Osteoblast (primary cell): ENCODE results near the gene FAM184A. TPM values are rescaled to one million over a fixed set of nuclear protein-coding genes. Genes with fewer than 3 reads are reported as not detected.
"Not testable (repeated sequence)": the region's sequence is repeated elsewhere in the genome, so short reads cannot be mapped to it uniquely, and the experiment has no call there.

Experiments
- DNase-seq: peaks from one replicate; pipeline ENCODE4 v3.0.0; 2011; ENCODE audit warnings: low spot score, mixed read lengths; ENCODE audit not compliant: insufficient read length; ENCODE audit errors: missing footprints
- H2AFZ ChIP-seq: 2 replicates; pipeline ENCODE4 v1.6.0; 2011; ENCODE audit warnings: mild to moderate bottlenecking, low read length
- H3K27ac ChIP-seq: 2 replicates; pipeline ENCODE4 v1.5.1; 2011; ENCODE audit warnings: mild to moderate bottlenecking, low read depth, low read length, moderate library complexity
- H3K27me3 ChIP-seq: 2 replicates; pipeline ENCODE4 v1.6.0; 2012; ENCODE audit warnings: mild to moderate bottlenecking, control low read depth, inconsistent platforms, low read length, moderate library complexity; ENCODE audit not compliant: insufficient read depth
- H3K36me3 ChIP-seq: 2 replicates; pipeline ENCODE4 v1.5.1; 2011; ENCODE audit warnings: mild to moderate bottlenecking, low read length, control low read depth, moderate library complexity; ENCODE audit not compliant: insufficient read depth
- H3K4me1 ChIP-seq: 2 replicates; pipeline ENCODE4 v1.5.1; 2011; ENCODE audit warnings: mild to moderate bottlenecking, low read length, control low read depth, moderate library complexity; ENCODE audit not compliant: insufficient read depth
- H3K4me2 ChIP-seq: 2 replicates; pipeline ENCODE4 v1.6.0; 2011; ENCODE audit warnings: mild to moderate bottlenecking, low read length; ENCODE audit not compliant: insufficient read depth
- H3K4me3 ChIP-seq: fragments of 200-600 bp; sonication (generic); 3 replicates; pipeline ENCODE4 v1.5.1; 2012; ENCODE audit warnings: mild to moderate bottlenecking, low read length, inconsistent platforms; ENCODE audit not compliant: insufficient read depth
- H3K79me2 ChIP-seq: 2 replicates; pipeline ENCODE4 v1.6.0; 2012; ENCODE audit warnings: mild to moderate bottlenecking, low read length, control low read depth, inconsistent platforms; ENCODE audit not compliant: insufficient read depth
- H3K9me3 ChIP-seq: 2 replicates; pipeline ENCODE4 v1.5.1; 2011; ENCODE audit warnings: low read depth, low read length, control low read depth
- H4K20me1 ChIP-seq: 2 replicates; pipeline ENCODE4 v1.6.0; 2012; ENCODE audit warnings: mild to moderate bottlenecking, low read length, control low read depth; ENCODE audit not compliant: insufficient read depth
- CTCF ChIP-seq: IDR thresholded peaks from 2 replicates; pipeline ENCODE4 v1.5.1; 2011; ENCODE audit warnings: mild to moderate bottlenecking, low read depth, low read length, moderate library complexity; ENCODE audit errors: extremely low read depth
- total RNA-seq: library from RNA; depleted of rRNA; stranded (reverse); fragments of >200 nt; gene quantifications from 2 replicates; pipeline ENCODE4 v1.2.3, GENCODE V29; 2012

The FAM184A gene
- total RNA-seq, 1 donor = 0.36 TPM

DNA sequence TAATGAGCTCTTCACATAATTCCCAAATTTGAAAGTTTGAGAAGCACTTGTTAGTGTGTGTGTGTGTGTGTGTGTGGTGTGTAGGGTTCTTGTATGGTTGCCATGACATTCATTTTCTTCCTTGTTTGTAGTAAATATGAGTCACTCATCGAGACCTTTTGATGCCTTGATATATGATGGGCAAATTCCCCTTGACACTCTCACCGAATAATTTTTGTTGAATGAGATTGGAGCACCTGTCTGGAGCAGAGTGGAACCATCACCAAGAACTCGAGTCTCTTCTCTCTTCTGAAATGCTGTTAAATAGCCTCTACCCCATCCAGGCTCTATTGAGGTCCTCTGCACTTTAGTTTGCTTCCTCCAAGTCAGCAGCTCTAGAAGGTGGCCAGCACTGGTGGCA lies 29.6 kb upstream of the FAM184A start:
- no peaks in the 10 kb centered on the region for H3K9me3 ChIP-seq
- no peak for TF ChIP-seq CTCF
- no peak overlapping the region for H2AFZ ChIP-seq
- H4K20me1 ChIP-seq = no peaks in the 10 kb centered on the region
- no peak overlapping the region for H3K4me3 ChIP-seq
- no peaks in the 10 kb centered on the region for H3K27me3 ChIP-seq
- DNase-seq = no peak
- H3K4me2 ChIP-seq = no peak overlapping the region
- no peaks in the 10 kb centered on the region for H3K79me2 ChIP-seq
- peaks cover 6% of the 10 kb centered on the region for H3K4me1 ChIP-seq
- H3K27ac ChIP-seq = no peak overlapping the region
- no peaks in the 10 kb centered on the region for H3K36me3 ChIP-seq

GRCh38 chr6:119105282-119105681 lies 26.8 kb upstream of the FAM184A start:
- Histone ChIP-seq H3K4me2 (no peak overlapping the region), H3K4me1 (peaks cover 2% of the 10 kb centered on the region)
- no peak for TF ChIP-seq CTCF

GRCh38 chr6:119102901-119103300 lies 24.4 kb upstream of the FAM184A start:
- no peaks in the 10 kb centered on the region for H4K20me1 ChIP-seq
- H2AFZ ChIP-seq = no peak overlapping the region
- no peaks in the 10 kb centered on the region for H3K36me3 ChIP-seq

More at GRCh38 chr6:119105282-119105681, 26.8 kb upstream of the FAM184A start:
- H4K20me1 ChIP-seq = no peaks in the 10 kb centered on the region
- DNase-seq = no peak
- no peaks in the 10 kb centered on the region for H3K79me2 ChIP-seq
- H3K9me3 ChIP-seq = no peaks in the 10 kb centered on the region
- H3K27ac ChIP-seq = no peak overlapping the region
- no peaks in the 10 kb centered on the region for H3K27me3 ChIP-seq
- H2AFZ ChIP-seq = no peak overlapping the region
- H3K4me3 ChIP-seq = no peak overlapping the region
- H3K36me3 ChIP-seq = no peaks in the 10 kb centered on the region

DNA sequence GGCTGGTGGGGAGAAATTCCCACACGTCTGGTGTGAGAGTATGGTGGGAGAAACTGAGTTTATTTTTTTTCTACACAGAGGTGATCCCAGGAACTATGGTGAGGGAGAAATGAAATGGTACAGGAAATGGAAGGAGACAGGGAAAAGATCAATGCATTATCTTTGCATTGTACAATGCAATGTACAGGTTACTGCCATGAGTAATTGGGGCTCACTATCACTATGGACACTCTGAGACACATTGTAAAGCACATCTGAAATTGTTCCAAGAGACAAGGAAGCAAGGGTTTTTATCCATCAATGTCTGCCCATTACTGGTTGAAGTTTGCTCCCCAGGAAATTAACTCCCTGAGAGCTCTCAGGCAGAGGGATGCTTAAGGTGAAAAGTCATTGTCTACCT lies 21.7 kb upstream of the FAM184A start:
- Histone ChIP-seq H4K20me1 (no peaks in the 10 kb centered on the region), H2AFZ (no peak overlapping the region), H3K9me3 (no peaks in the 10 kb centered on the region), H3K79me2 (no peaks in the 10 kb centered on the region), H3K36me3 (no peaks in the 10 kb centered on the region), H3K4me3 (no peak overlapping the region), H3K4me1 (no peaks in the 10 kb centered on the region), H3K4me2 (no peak overlapping the region), H3K27me3 (no peaks in the 10 kb centered on the region), H3K27ac (no peak overlapping the region)
- no peak for TF ChIP-seq CTCF
- no peak for DNase-seq

More at GRCh38 chr6:119102901-119103300, 24.4 kb upstream of the FAM184A start:
- H3K79me2 ChIP-seq = no peaks in the 10 kb centered on the region
- H3K27me3 ChIP-seq = no peaks in the 10 kb centered on the region
- H3K4me3 ChIP-seq = no peak overlapping the region
- no peak for TF ChIP-seq CTCF
- no peaks in the 10 kb centered on the region for H3K9me3 ChIP-seq
- no peak overlapping the region for H3K27ac ChIP-seq
- no peaks in the 10 kb centered on the region for H3K4me1 ChIP-seq
- no peak overlapping the region for H3K4me2 ChIP-seq
- DNase-seq = no peak

DNA sequence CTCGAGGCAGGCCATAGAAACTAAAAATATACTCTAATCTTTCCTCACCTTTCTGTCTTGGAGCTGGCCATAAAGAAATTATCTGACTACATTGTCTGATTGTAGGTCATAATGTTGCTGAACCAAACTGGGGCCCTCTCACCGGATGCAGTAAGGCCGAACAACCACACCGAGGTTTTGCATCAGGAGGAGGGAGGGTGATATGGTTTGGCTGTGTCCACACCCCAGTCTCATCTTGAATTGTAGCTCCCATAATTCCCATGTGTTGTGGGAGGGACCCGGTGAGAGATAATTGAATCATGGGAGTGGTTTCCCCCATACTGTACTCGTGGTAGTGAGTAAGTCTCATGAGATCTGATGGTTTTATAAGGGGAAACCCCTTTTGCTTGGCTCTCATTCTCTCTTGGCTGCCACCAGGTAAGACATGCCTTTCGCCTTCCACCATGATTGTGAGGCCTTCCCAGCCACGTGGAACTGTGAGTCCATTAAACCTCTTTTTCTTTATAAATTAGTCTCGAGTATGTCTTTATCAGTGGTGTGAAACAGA lies 19.4 kb upstream of the FAM184A start:
- H3K4me1 ChIP-seq, H3K4me3 ChIP-seq, H3K79me2 ChIP-seq, H4K20me1 ChIP-seq, H3K27ac ChIP-seq, DNase-seq, H3K27me3 ChIP-seq, H2AFZ ChIP-seq, H3K36me3 ChIP-seq, H3K4me2 ChIP-seq, H3K9me3 ChIP-seq: not testable (repeated sequence)
